MCF 10A (cell line): ENCODE measurements around the gene PRADC1. TPM values are rescaled to one million over a fixed set of nuclear protein-coding genes. Genes with fewer than 3 reads are reported as not detected.
A peak's percentile ranks its signal among the peaks of the same experiment; 100 is the strongest.

Experiments used
- Bru-seq: library from RNA; stranded (reverse); fragments of 400-500 nt; gene quantifications from one replicate; lab custom pipeline; 2021; lab: Mats Ljungman, UMichigan
- BruChase-seq, 2 experiments: library from RNA; stranded (reverse); fragments of 400-500 nt; gene quantifications; one replicate each; lab custom pipeline; 2021; lab: Mats Ljungman, UMichigan
- BruUV-seq: library from RNA; stranded (reverse); fragments of 400-500 nt; replicated peaks from 2 replicates; lab custom pipeline; 2021; lab: Mats Ljungman, UMichigan
- CTCF ChIA-PET: fragments of 300-600 bp; sonication (Branson Sonifier 250); formaldehyde crosslinking; extraction: SDS; loops from one replicate; lab custom pipeline; 2021; ENCODE audit warnings: antibody characterized with exemption, inconsistent platforms; lab: Yijun Ruan, JAX
- POLR2A ChIA-PET: fragments of 300-600, 350-650 bp; sonication (Branson Sonifier 250); formaldehyde crosslinking; extraction: SDS; loops from one replicate; lab custom pipeline; 2020; ENCODE audit warnings: antibody characterized with exemption, inconsistent platforms; lab: Yijun Ruan, JAX
- DNase-seq: peaks from one replicate; pipeline ENCODE4 v3.0.0-alpha.2; 2018; ENCODE audit not compliant: unreplicated experiment
- H3K27ac Mint-ChIP-seq: one replicate; pipeline ENCODE4 v1.8.0; 2022; ENCODE audit warnings: mild to moderate bottlenecking, low read depth, mixed read lengths; ENCODE audit not compliant: unreplicated experiment
- H3K27me3 Mint-ChIP-seq: one replicate; pipeline ENCODE4 v1.8.0; 2022; ENCODE audit warnings: mixed read lengths; ENCODE audit not compliant: insufficient read depth, unreplicated experiment
- H3K36me3 Mint-ChIP-seq: one replicate; pipeline ENCODE4 v1.8.0; 2022; ENCODE audit warnings: mild to moderate bottlenecking, moderate library complexity, mixed read lengths; ENCODE audit not compliant: insufficient read depth, unreplicated experiment
- H3K4me1 Mint-ChIP-seq: one replicate; pipeline ENCODE4 v1.8.0; 2022; ENCODE audit warnings: mixed read lengths; ENCODE audit not compliant: insufficient read depth, unreplicated experiment
- H3K4me3 Mint-ChIP-seq: one replicate; pipeline ENCODE4 v1.8.0; 2022; ENCODE audit warnings: mild to moderate bottlenecking, moderate library complexity, mixed read lengths; ENCODE audit not compliant: unreplicated experiment
- H3K9me3 Mint-ChIP-seq: one replicate; pipeline ENCODE4 v1.8.0; 2022; ENCODE audit warnings: mixed read lengths; ENCODE audit not compliant: unreplicated experiment
- CTCF ChIP-seq: fragments of 200-600 bp; IDR thresholded peaks from one replicate; pipeline ENCODE4 v1.8.0; 2022; ENCODE audit warnings: antibody characterized with exemption, mild to moderate bottlenecking; ENCODE audit not compliant: unreplicated experiment
- intact Hi-C: fragments of 100-400 bp; cut with micrococcal nuclease; formaldehyde crosslinking; loops from 2 replicates; pipeline ENCODE4 v1.14.1; 2022
- long read RNA-seq: library from polyadenylated mRNA; stranded (forward); transcript quantifications from one replicate; pipeline ENCODE4 v2.0.0, GENCODE V29; 2022
- total RNA-seq: library from RNA; stranded (reverse); gene quantifications from 2 replicates; pipeline ENCODE4 v1.2.3, GENCODE V29; 2022

Gene PRADC1
- total RNA-seq (9.5 and 13.5 TPM in 2 replicates), Bru-seq, nascent RNA (percentile 29 among the genes with signal in this experiment), BruChase-seq, experiment 1, labeled RNA remaining after a 6-hour chase (percentile 40 among the genes with signal in this experiment), BruChase-seq, experiment 2, labeled RNA remaining after a 2-hour chase (percentile 35 among the genes with signal in this experiment)
- long read RNA-seq, transcript PRADC1-201 (5 exons, 1,083 nt), result major isoform, 35 of 39 reads
- long read RNA-seq, partial matches to known transcripts, result 4 of 39 reads
- long read RNA-seq, other reads (novel, unspliced or antisense), result 0 of 39 reads

GRCh38 chr2:73233154-73233931 is at the start of gene PRADC1:
PRADC1 (minus strand) TSS chr2:73233239; CDS start chr2:73233160, 79 bp downstream.
- no peaks in the 10 kb centered on the region for H3K9me3 Mint-ChIP-seq
- ChIA-PET POLR2A (interaction anchor here (0.5 to 9.2 kb wide), 16 partner anchors 10 to 1903 kb away, joined by 3 to 74 read pairs (median 6); partner anchors contain the start of genes EGR4, RAB11FIP5, SMYD5 and TPRKB), CTCF (interaction anchor here (1.0 to 8.1 kb wide), 6 partner anchors 11 to 56 kb away, joined by 3 to 36 read pairs (median 6); partner anchors contain the start of gene SMYD5)
- H3K4me3 Mint-ChIP-seq, result peak within 1 kb of the TSS; percentile 75
- H3K27me3 Mint-ChIP-seq, result no peaks in the 10 kb centered on the region
- intact Hi-C loops, result no loop called here
- H3K27ac Mint-ChIP-seq, result peak within 1 kb of the TSS; percentile 98
- BruUV-seq, result no TSS peak
- peak; percentile 100 for DNase-seq
- H3K4me1 Mint-ChIP-seq, result peaks cover 23% of the 10 kb centered on the region
- H3K36me3 Mint-ChIP-seq, result peaks cover 22% of the 10 kb centered on the region
- TF ChIP-seq CTCF, result no peak

- Mint-ChIP-seq H3K27me3 (peaks cover 15% of the 10 kb centered on the region), H3K4me1 (peaks cover 12% of the 10 kb centered on the region), H3K9me3 (no peaks in the 10 kb centered on the region), H3K27ac (no peak overlapping the region), H3K36me3 (no peaks in the 10 kb centered on the region), H3K4me3 (no peak overlapping the region)
- no peak for TF ChIP-seq CTCF
- CTCF ChIA-PET, result interaction anchor here (0.5 to 1.7 kb wide), 4 partner anchors 9 to 46 kb away, joined by 3 to 8 read pairs (median 4); no protein-coding TSS in a partner anchor
- intact Hi-C loops, result no loop called here
- POLR2A ChIA-PET, result no interaction called here
- BruUV-seq, result no TSS peak
- DNase-seq, result no peak
Measured at GRCh38 chr2:73281244-73281643, 48.2 kb upstream of the PRADC1 start.

GRCh38 chr2:73279852-73280251 is 46.8 kb upstream of the PRADC1 start:
- ChIA-PET POLR2A (interaction anchor here (0.6 kb wide), 1 partner anchor 41 kb away, joined by 3 read pairs; no protein-coding TSS in a partner anchor), CTCF (interaction anchor here (1.3 to 1.4 kb wide), 2 partner anchors 10 to 20 kb away, joined by 3 to 7 read pairs; no protein-coding TSS in a partner anchor)
- no peak for DNase-seq
- BruUV-seq, result no TSS peak
- intact Hi-C loops, result no loop called here
- Mint-ChIP-seq H3K27me3 (peaks cover 10% of the 10 kb centered on the region), H3K4me3 (no peak overlapping the region), H3K9me3 (no peaks in the 10 kb centered on the region), H3K27ac (no peak overlapping the region), H3K36me3 (no peaks in the 10 kb centered on the region), H3K4me1 (peaks cover 12% of the 10 kb centered on the region)
- TF ChIP-seq CTCF, result no peak
